Stimulated activated CD4-positive, alpha-beta T cell treated with anti-CD3 and anti-CD28 coated beads, Interleukin-12 subunit alpha, Interleukin-12 subunit beta, amount 100 ng/mL, for 48 hours (primary cell): Measurements from ENCODE around the gene ASMTL.
"Not testable (repeated sequence)": the region's sequence is repeated elsewhere in the genome, so short reads cannot be mapped to it uniquely, and the experiment has no call there.

Source experiments
- DNase-seq, 3 donors: peaks; one replicate each; pipeline ENCODE4 v3.0.0-alpha.2; 2020; ENCODE audit warnings: low read depth in 2 of 3, low spot score in 1 of 3

ASMTL gene

GRCh38 chrX:1434871-1435240 lies 17.9 kb downstream of the ASMTL start:
- no peak for DNase-seq

DNA sequence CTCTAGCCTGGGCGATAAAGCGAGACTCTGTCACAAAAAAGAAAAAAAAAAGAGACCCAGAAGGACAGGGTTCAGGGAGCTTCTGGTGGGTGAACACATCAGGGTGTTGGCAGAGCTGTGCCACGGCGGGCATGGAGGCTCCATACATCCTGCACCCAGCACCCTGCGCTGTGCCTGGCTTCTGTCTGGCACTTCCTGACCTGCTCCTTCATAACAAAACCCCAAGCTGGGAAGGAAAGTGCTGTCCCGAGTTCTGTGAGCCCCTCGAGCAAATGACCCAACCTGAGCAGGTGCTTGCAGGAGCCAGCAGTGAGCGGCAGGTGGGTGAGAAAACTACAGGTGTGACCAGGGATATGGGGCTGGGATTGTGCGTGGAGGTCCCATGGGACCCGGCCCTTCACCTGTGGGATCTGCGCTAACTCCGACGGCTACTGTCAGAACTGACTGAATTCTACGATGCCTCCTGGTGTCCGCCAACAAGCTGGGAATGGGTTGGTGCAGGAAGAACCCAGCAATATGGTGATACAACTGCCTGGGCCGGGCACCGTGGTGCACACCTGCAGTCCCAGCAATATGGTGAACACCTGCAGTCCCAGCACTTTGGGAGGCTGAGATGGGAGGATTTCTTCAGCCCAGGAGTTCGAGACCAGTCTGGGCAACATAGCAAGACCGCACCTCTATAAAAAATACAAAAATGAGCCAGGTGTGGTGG lies 18.9 kb downstream of the ASMTL start:
- DNase-seq = no peak

DNA sequence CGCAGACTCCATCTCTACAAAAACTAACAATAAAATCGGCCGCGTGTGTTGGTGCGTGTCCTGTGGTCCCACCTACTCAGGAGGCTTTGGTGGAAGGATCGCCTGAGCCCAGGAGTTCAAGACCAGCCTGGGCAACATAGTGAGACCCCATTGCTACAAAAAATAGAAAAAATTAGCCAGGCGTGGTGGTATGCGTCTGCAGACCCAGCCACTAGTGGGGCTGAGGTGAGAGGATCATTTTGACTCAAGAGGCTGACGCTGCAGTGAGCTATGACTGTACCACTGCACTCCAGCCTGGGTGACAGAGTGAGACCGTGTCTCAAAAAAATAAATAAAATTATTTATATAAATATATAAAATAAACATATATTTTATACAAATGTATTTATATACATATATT lies 22.3 kb downstream of the ASMTL start:
- no peak for DNase-seq

GRCh38 chrX:1427756-1428155 lies 25.0 kb downstream of the ASMTL start:
- DNase-seq = no peak

GRCh38 chrX:1426321-1426720 lies 26.4 kb downstream of the ASMTL start:
- DNase-seq = not testable (repeated sequence)

GRCh38 chrX:1425381-1425780 lies 27.3 kb downstream of the ASMTL start:
- DNase-seq = no peak

- no peak for DNase-seq
Measured at GRCh38 chrX:1424147-1424851, 28.4 kb downstream of the ASMTL start.

GRCh38 chrX:1423215-1423614 lies 29.5 kb downstream of the ASMTL start:
- DNase-seq = no peak

DNA sequence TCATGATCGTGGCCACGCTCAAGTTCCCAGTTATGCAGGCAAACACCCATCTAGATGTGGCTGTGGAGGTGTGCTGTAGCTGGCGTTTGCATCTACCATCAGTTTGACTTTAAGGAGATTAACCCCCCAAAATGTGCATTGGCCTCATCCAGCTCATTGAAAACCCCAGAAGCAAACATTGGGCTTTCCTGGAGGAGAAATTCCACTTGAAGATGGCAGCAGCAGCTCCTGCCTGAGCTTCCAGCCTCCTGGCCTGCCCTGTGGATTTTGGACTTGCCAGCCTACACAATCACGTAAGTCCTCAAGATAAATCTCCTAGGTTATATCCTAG lies 30.6 kb downstream of the ASMTL start:
- no peak for DNase-seq

DNA sequence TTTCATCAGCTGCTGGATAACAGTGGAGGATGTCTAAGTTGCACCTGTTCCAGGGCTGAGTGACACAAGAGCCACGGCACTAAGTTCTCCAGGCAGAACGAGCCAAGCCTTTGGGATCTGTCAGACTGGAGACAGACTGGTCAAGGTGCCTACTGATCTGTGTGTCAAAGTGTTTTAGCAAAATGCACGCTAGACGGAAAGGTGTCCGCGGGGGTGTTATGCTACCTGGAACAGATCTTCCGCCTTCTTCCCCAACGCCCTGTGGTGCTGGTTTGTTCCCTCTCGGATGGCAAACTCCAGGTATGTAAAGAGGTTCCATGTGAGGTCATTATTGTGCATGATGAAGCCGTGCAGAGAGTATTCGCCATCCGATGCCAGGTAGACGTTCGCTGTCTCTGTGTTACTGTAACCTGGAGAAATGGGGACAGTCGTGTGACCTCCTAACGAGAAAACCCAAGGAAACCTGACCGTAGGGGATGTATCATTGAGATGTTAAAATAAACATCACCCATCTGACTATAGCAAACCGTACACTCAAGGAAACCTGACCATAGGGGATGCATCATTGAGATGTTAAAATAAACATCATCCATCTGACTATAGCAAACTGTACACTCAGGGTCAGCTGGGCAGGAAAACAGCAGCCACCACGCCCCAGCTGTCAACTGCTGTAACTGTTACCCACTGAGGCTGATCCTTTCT lies 31.1 kb downstream of the ASMTL start:
- DNase-seq = no peak

GRCh38 chrX:1420371-1420770 lies 32.3 kb downstream of the ASMTL start:
- DNase-seq = no peak

GRCh38 chrX:1419545-1420355 lies 33.0 kb downstream of the ASMTL start:
- no peak for DNase-seq

- DNase-seq = no peak
Measured at GRCh38 chrX:1418901-1419544, 33.7 kb downstream of the ASMTL start.

DNA sequence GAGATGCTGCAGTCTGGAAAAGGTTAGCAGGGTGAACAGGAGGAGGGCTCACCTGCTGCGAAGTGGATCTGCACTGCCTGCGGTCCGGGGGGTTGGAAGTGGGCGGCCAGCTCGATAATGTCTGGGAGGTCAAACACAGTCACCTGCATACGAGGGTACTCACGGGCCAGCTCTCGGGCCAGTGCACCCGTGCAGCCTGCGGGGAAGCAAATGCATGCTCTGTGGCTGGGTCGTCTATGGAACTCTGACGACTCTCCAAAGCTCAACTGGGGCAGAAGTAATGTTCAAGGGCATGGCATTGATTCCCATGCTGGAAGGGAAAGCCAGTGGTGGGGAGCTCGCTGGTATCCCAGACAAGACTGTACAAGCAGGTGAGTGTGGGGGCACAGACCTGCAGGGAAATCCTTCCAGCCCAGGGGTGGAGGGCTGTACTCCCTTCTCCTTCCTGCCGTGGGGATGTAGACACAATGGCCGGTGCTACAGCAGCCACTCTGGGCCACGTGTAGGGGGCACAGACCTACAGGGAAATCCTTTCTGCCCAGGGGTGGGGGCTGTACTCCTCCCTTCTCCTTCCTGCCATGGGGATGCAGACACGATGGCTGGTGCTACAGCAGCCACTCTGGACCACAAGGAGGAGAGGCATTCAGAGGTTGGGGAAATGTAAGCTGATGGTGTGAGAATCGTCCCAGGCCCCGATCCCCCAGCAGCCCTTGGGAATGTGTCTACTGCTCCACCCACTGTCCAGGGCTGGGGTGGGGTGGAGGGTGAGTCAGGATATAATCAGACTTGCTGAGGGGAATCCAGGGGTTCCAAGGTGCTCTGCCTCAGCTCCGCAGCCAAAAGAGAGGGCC lies 34.6 kb downstream of the ASMTL start:
- DNase-seq = no peak

DNA sequence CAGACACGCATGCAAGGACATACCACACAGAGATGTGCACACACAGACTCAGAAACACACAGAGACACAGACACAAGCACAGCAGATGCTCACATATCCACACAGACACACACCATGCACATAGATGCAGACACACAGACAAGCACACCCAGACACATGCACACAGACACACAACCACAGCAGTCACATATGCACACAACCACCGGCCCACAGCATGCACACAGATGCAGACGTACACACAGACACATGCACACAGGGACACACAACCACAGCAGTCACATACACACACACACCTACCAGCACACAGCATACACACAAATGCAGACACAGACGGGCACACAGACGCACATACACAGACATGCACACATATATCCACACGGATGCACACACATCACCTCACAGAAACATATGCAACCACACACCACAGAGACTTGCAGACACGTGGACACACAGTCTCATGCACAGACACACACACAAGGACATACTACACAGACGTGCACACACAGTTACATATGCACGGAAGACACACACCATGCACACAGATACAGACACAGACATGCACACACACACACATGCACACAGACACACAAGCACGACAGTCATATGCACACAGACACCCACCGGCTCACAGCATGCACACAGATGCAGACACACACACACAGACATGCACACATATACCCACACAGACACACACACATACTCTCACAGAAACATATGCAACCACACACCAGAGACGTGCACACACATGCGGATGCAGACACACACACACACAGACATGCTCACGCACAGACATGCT lies 35.5 kb downstream of the ASMTL start:
- no peak for DNase-seq

GRCh38 chrX:1416327-1416784 lies 36.4 kb downstream of the ASMTL start:
- no peak for DNase-seq

DNA sequence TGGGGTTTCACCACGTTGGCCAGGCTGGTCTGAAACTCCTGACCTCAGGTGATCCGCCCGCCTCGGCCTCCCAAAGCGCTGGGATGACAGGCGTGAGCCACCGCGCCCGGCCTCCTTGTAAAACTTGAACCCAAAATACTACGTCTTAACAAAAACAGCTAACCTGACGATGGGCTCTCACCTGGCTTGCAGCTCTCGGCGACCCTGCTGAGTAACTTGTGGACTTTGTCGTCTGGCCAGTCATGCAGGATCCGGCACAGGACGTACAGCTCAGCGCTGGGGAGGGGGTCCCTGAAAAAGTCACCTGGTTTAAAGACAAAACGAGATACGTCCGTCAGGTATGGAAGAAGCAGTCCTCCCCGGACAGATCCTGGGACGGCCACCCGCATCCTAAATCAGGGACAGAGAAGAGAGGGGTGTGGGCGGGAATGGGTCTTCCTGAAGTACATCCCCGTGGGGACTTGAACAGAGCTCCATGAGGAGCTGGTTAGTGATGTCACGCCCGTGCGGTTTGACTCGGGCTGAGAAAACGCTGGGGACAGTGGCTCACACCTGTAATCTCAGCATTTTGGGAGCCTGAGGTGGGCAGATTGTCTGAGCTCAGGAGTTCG lies 40.1 kb downstream of the ASMTL start:
- DNase-seq = no peak

DNA sequence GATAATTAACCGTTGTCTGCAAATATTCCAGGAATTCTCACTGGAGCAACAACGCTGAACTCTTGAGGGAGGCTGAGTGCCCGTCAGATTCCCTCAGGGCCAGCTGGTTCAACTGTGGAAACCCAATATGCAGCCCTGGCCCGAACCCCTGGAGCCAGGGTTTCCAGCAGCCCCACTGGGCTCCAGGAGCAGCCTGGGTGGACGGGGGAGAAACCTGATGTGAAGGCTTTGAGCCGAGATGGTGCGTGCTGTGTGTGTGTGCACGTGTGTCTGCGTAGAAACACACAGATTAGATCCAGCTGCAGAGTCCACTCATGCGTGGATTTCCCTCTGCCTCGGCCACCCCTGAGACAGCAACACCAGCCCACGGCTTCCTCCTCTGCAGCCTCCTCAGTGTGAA lies 41.4 kb downstream of the ASMTL start:
- no peak for DNase-seq

DNA sequence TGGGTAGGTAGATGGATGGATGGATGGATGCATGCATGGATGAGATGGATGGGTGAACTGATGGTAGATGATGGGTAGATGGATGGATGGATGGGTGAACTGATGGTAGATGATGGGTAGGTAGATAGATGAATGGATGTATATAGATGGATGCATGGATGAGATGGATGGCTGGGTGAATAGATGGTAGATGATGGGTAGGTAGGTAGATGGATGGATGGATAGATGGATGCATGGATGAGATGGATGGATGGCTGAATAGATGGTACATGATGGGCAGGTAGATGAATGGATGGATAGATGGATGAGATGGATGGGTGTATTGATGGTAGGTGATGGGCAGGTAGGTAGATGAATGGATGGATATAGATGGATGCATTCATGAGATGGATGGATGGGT lies 45.7 kb downstream of the ASMTL start:
- no peak for DNase-seq
